H1 (cell line): ENCODE results near the gene INAVA. TPM values are rescaled to one million over a fixed set of nuclear protein-coding genes. Genes with fewer than 3 reads are reported as not detected.

Source experiments
- CTCF ChIA-PET: fragments of 300-600 bp; sonication (Branson Sonifier 250); formaldehyde crosslinking; loops from one replicate; lab custom pipeline; 2021; ENCODE audit not compliant: partially characterized antibody; lab: Charles Lee
- POLR2A ChIA-PET: fragments of 300-600 bp; sonication (Branson Sonifier 250); formaldehyde crosslinking; loops from one replicate; lab custom pipeline; 2021; ENCODE audit warnings: inconsistent platforms; ENCODE audit not compliant: partially characterized antibody; lab: Charles Lee
- DNase-seq, 2 experiments: peaks; one replicate each; pipeline versions ENCODE4 v3.0.0 to v3.0.0-alpha.2; 2010 to 2022; ENCODE audit warnings: low spot score in 2 of 2, low read depth in 1 of 2, mixed read lengths in 1 of 2
- FAIRE-seq: peaks from 2 replicates; lab custom pipeline; 2011; peaks lifted over from hg19 to GRCh38; lab: Jason Lieb, UNC
- H2AFZ ChIP-seq: 2 replicates; pipeline ENCODE4 v1.8.1; 2012; ENCODE audit warnings: low read length, inconsistent platforms
- H2AK5ac ChIP-seq: 2 replicates; pipeline ENCODE4 v1.6.1; 2013; ENCODE audit warnings: low read depth, low read length
- H2BK120ac ChIP-seq: replicated peaks from 2 replicates; pipeline ENCODE3; 2013; ENCODE audit warnings: low read depth, low read length, inconsistent platforms
- H2BK12ac ChIP-seq: 2 replicates; pipeline ENCODE4 v1.6.1; 2013; ENCODE audit warnings: low read depth, low read length
- H2BK15ac ChIP-seq: 2 replicates; pipeline ENCODE4 v1.6.1; 2013; ENCODE audit warnings: low read length
- H2BK20ac ChIP-seq: 2 replicates; pipeline ENCODE4 v1.6.1; 2013; ENCODE audit warnings: low read length
- H2BK5ac ChIP-seq: 2 replicates; pipeline ENCODE4 v1.6.1; 2013; ENCODE audit warnings: low read depth, low read length
- H3K14ac ChIP-seq: 2 replicates; pipeline ENCODE4 v1.6.1; 2013; ENCODE audit warnings: inconsistent platforms; ENCODE audit not compliant: insufficient read length
- H3K18ac ChIP-seq: 2 replicates; pipeline ENCODE4 v1.6.1; 2013; ENCODE audit warnings: low read length; ENCODE audit errors: extremely low read depth
- H3K23ac ChIP-seq: 2 replicates; pipeline ENCODE4 v1.6.1; 2013; ENCODE audit warnings: inconsistent platforms; ENCODE audit not compliant: insufficient read length
- H3K23me2 ChIP-seq: 2 replicates; pipeline ENCODE4 v1.6.1; 2013; ENCODE audit warnings: low read depth, low read length
- H3K27ac ChIP-seq: 2 replicates; pipeline ENCODE4 v1.6.1; 2011; ENCODE audit warnings: low read depth, low read length, inconsistent platforms
- H3K27me3 ChIP-seq, 4 experiments: replicated peaks in 1 of 4; 1 replicate in 1 of 4; 2 replicates in 3 of 4; pipeline versions ENCODE4 v1.6.1 to v1.8.1; 2011 to 2013; ENCODE audit warnings: low read length in 3 of 4, mild to moderate bottlenecking in 3 of 4, inconsistent platforms in 2 of 4, mixed read lengths in 2 of 4, moderate library complexity in 1 of 4; ENCODE audit not compliant: control insufficient read depth in 3 of 4, insufficient read depth in 3 of 4; ENCODE audit errors: extremely low read depth in 1 of 4
- H3K36me3 ChIP-seq, 4 experiments: 2 replicates each; pipeline versions ENCODE4 v1.6.1 to v1.8.1; 2011 to 2013; ENCODE audit warnings: mild to moderate bottlenecking in 4 of 4, low read length in 3 of 4, moderate library complexity in 2 of 4, control low read depth in 1 of 4, inconsistent platforms in 1 of 4; ENCODE audit not compliant: insufficient read depth in 4 of 4, control insufficient read depth in 2 of 4
- H3K4ac ChIP-seq: replicated peaks from 2 replicates; pipeline ENCODE3; 2013; ENCODE audit warnings: low read length, low read depth, mixed read lengths, inconsistent platforms; ENCODE audit not compliant: insufficient read length
- H3K4me1 ChIP-seq, 4 experiments: replicated peaks in 1 of 4; 1 replicate in 1 of 4; 2 replicates in 3 of 4; pipeline versions ENCODE4 v1.6.1 to v1.8.1; 2011 to 2013; ENCODE audit warnings: low read length in 3 of 4, inconsistent platforms in 2 of 4, mixed read lengths in 1 of 4; ENCODE audit not compliant: insufficient read depth in 4 of 4, control insufficient read depth in 3 of 4
- H3K4me2 ChIP-seq, 2 experiments: 2 replicates each; pipeline versions ENCODE4 v1.6.1 to v1.8.1; 2011 to 2013; ENCODE audit warnings: low read depth in 2 of 2, low read length in 2 of 2, control low read depth in 1 of 2, inconsistent platforms in 1 of 2, mild to moderate bottlenecking in 1 of 2; ENCODE audit not compliant: insufficient read depth in 1 of 2
- H3K4me3 ChIP-seq, 4 experiments: fragments of 200-600, 300-600 bp in 1 of 4; sonication (generic), shearing (Covaris generic), sonication (Bioruptor Twin) in 1 of 4; 2 replicates each; pipeline versions ENCODE4 v1.5.1 to v1.8.1; 2011 to 2016; ENCODE audit warnings: low read length in 4 of 4, low read depth in 3 of 4, control low read depth in 2 of 4, inconsistent platforms in 2 of 4, mild to moderate bottlenecking in 2 of 4, mixed read lengths in 1 of 4, moderate library complexity in 1 of 4; ENCODE audit not compliant: insufficient read depth in 2 of 4; ENCODE audit errors: extremely low read depth in 1 of 4
- H3K56ac ChIP-seq: replicated peaks from 2 replicates; pipeline ENCODE3; 2013; ENCODE audit warnings: low read depth, mild to moderate bottlenecking, mixed read lengths, low read length, inconsistent platforms; ENCODE audit not compliant: insufficient read length
- H3K79me1 ChIP-seq: 2 replicates; pipeline ENCODE4 v1.6.1; 2013; ENCODE audit warnings: low read depth, low read length, control low read depth
- H3K79me2 ChIP-seq, 2 experiments: 2 replicates each; pipeline versions ENCODE4 v1.6.1 to v1.8.1; 2012 to 2013; ENCODE audit warnings: low read length in 2 of 2, mild to moderate bottlenecking in 2 of 2, inconsistent platforms in 1 of 2; ENCODE audit not compliant: insufficient read depth in 2 of 2, control insufficient read depth in 1 of 2
- H3K9ac ChIP-seq, 4 experiments: replicated peaks in 1 of 4; 1 replicate in 1 of 4; 2 replicates in 3 of 4; pipeline versions ENCODE4 v1.6.1 to v1.8.1; 2011 to 2013; ENCODE audit warnings: low read depth in 3 of 4, low read length in 3 of 4, control low read depth in 2 of 4, mild to moderate bottlenecking in 2 of 4, moderate library complexity in 2 of 4, inconsistent platforms in 1 of 4; ENCODE audit errors: extremely low read depth in 1 of 4
- H3K9me3 ChIP-seq, 2 experiments: 2 replicates each; pipeline versions ENCODE4 v1.6.1 to v1.8.1; 2012 to 2013; ENCODE audit warnings: mild to moderate bottlenecking in 2 of 2, moderate library complexity in 2 of 2, control low read depth in 1 of 2, inconsistent platforms in 1 of 2, low read depth in 1 of 2, low read length in 1 of 2, mixed read lengths in 1 of 2; ENCODE audit not compliant: insufficient read depth in 2 of 2
- H4K20me1 ChIP-seq, 2 experiments: replicated peaks in 1 of 2; 2 replicates each; pipeline versions ENCODE3 to v1.8.1; 2011 to 2013; ENCODE audit warnings: inconsistent platforms in 2 of 2, low read length in 2 of 2, mild to moderate bottlenecking in 1 of 2; ENCODE audit not compliant: insufficient read depth in 2 of 2, control insufficient read depth in 1 of 2
- H4K5ac ChIP-seq: 2 replicates; pipeline ENCODE4 v1.6.1; 2013; ENCODE audit warnings: low read length, low read depth, mixed read lengths, inconsistent platforms; ENCODE audit not compliant: insufficient read length
- H4K8ac ChIP-seq: 2 replicates; pipeline ENCODE4 v1.8.0; 2013; ENCODE audit warnings: mild to moderate bottlenecking, moderate library complexity, low read length, inconsistent platforms; ENCODE audit not compliant: insufficient read depth; ENCODE audit errors: extremely low read depth
- H4K91ac ChIP-seq: replicated peaks from 2 replicates; pipeline ENCODE3; 2013; ENCODE audit warnings: low read length, mixed read lengths, inconsistent platforms; ENCODE audit not compliant: insufficient read length
- CBX8 ChIP-seq: fragments of 300-800, 300-1000 bp; sonication (generic); IDR thresholded peaks from 2 replicates; pipeline ENCODE4 v1.7.1; 2016; ENCODE audit warnings: low read depth, low read length, borderline replicate concordance
- CHD1 ChIP-seq: IDR thresholded peaks from 2 replicates; pipeline ENCODE4 v1.6.1; 2012; ENCODE audit warnings: low read depth, low read length, improper control_type of control experiment
- CREB1 ChIP-seq: IDR thresholded peaks from 2 replicates; pipeline ENCODE4 v1.6.1; 2012; ENCODE audit warnings: inconsistent platforms
- HDAC2 ChIP-seq, 2 experiments: fragments of 300-600 bp in 1 of 2; sonication (generic) in 1 of 2; IDR thresholded peaks; 2 replicates each; pipeline ENCODE4 v1.6.1; 2011 to 2012; ENCODE audit warnings: low read depth in 2 of 2, low read length in 2 of 2, mild to moderate bottlenecking in 2 of 2, moderate library complexity in 2 of 2, borderline replicate concordance in 1 of 2, inconsistent platforms in 1 of 2
- KDM4A ChIP-seq: IDR thresholded peaks from one replicate; pipeline ENCODE4 v1.7.1; 2012; ENCODE audit warnings: low read depth, mild to moderate bottlenecking, moderate library complexity, low read length, inconsistent platforms; ENCODE audit not compliant: severe bottlenecking
- MAFK ChIP-seq: IDR thresholded peaks from 2 replicates; pipeline ENCODE4 v1.6.1; 2012; ENCODE audit warnings: low read depth, mild to moderate bottlenecking, improper control_type of control experiment, low read length
- NRF1 ChIP-seq: IDR thresholded peaks from 2 replicates; pipeline ENCODE4 v1.6.1; 2011; ENCODE audit warnings: mild to moderate bottlenecking, low read depth, low read length, improper control_type of control experiment
- POLR2AphosphoS5 ChIP-seq: IDR thresholded peaks from 2 replicates; pipeline ENCODE4 v1.6.1; 2011; ENCODE audit warnings: low read depth, low read length
- RNF2 ChIP-seq: fragments of 200-900, 300-1000 bp; sonication (generic); IDR thresholded peaks from 2 replicates; pipeline ENCODE4 v1.7.1; 2016; ENCODE audit warnings: borderline replicate concordance, low read depth, mild to moderate bottlenecking, antibody characterized with exemption, low read length; ENCODE audit not compliant: poor library complexity, severe bottlenecking; ENCODE audit errors: missing control alignments
- SAP30 ChIP-seq: fragments of 300-600 bp; sonication (generic); IDR thresholded peaks from 2 replicates; pipeline ENCODE4 v1.7.1; 2012; ENCODE audit warnings: low read length, moderate library complexity, mild to moderate bottlenecking, inconsistent platforms; ENCODE audit not compliant: insufficient read depth, insufficient replicate concordance
- SP2 ChIP-seq: IDR thresholded peaks from 2 replicates; pipeline ENCODE4 v1.6.1; 2012; ENCODE audit warnings: mild to moderate bottlenecking, low read length, inconsistent platforms
- ZNF274 ChIP-seq: IDR thresholded peaks from 2 replicates; pipeline ENCODE4 v1.7.0; 2012; ENCODE audit warnings: low read length, borderline replicate concordance; ENCODE audit errors: extremely low read depth
- WGBS, 2 experiments: shearing (Covaris generic) in 1 of 2; methylation state at CpG; one replicate each; pipeline versions ENCODE4 v1.1.6 to v1.1.7; 2013 to 2015; ENCODE audit warnings: low lambda C conversion rate in 2 of 2, mixed read lengths in 2 of 2, inconsistent platforms in 1 of 2, low coverage in 1 of 2, missing lambda C conversion rate in 1 of 2; ENCODE audit not compliant: insufficient replicate concordance in 2 of 2, insufficient coverage in 1 of 2, insufficient read length in 1 of 2; ENCODE audit errors: extremely low coverage in 1 of 2, missing lambda C conversion rate in 1 of 2; 5-methylcytosine and 5-hydroxymethylcytosine counted together
- polyA plus RNA-seq, 7 experiments: library from polyadenylated mRNA; depleted of rRNA in 3 of 7; stranded (reverse) in 5 of 7; unstranded in 2 of 7; fragments of >200 nt in 5 of 7; fragments of 200-250 nt in 2 of 7; gene quantifications; 1 replicate in 5 of 7; 2 replicates in 1 of 7; 4 replicates in 1 of 7; pipeline versions ENCODE4 v1.2.1 to v1.2.3, GENCODE V29; 2011 to 2013; ENCODE audit warnings: missing spikeins in 2 of 7, mixed read lengths in 2 of 7
- total RNA-seq: library from RNA; stranded (reverse); fragmentation: NEBNext Ultra II Directional; extraction: Animal tissue kit (Norgen Biotek cat#: 25700); gene quantifications from 2 replicates; pipeline ENCODE4 v1.2.1, GENCODE V29; 2021

The INAVA gene
- total and polyA plus RNA-seq, 2 of the 8 experiments (the other 6 are each of a cell fraction or from before 2014, with no cell fraction given) = 46.8 to 49.3 TPM

DNA sequence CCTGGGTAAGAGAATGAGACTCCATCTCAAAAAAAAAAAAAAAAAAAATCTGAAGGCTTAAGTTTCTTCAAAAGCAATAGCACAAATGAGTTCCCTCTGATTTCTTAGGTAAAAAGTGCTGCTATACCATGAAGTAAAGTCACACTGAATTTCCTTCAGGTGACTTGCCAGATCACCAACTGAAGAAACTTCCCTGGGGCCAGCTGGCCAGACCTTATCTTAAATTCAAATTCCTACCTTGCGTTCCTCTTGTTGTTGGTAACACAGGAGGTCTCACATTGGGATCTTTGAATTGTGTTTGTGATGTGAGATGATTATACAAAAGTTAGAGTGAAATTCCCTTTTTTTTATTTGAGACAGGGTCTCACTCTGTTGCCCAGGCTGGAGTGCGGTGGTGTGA, 11.8 kb downstream of the INAVA start:
- Histone ChIP-seq H3K79me1 (no peaks in the 10 kb centered on the region), H2AFZ (no peak overlapping the region), H4K8ac (no peak overlapping the region), H3K23ac (no peak overlapping the region), H3K9me3 (no peaks in the 10 kb centered on the region), H3K27me3 (no peaks in the 10 kb centered on the region), H3K4me2 (no peak overlapping the region), H2AK5ac (no peak overlapping the region), H3K4me3 (no peak overlapping the region), H3K9ac (no peak overlapping the region), H2BK15ac (no peak overlapping the region), H3K27ac (no peak overlapping the region), H4K20me1 (peaks cover 0 to 5% of the 10 kb centered on the region in 2 experiments), H3K23me2 (no peaks in the 10 kb centered on the region), H2BK12ac (no peak overlapping the region), H2BK20ac (no peak overlapping the region), H2BK5ac (no peak overlapping the region), H3K4ac (no peak overlapping the region), H2BK120ac (no peak overlapping the region), H4K5ac (no peak overlapping the region), H3K36me3 (peaks cover 26 to 68% (median 41%) of the 10 kb centered on the region in 4 experiments; a peak in 7 of 8 replicates), H3K56ac (no peak overlapping the region), H3K18ac (no peak overlapping the region), H3K79me2 (no peaks in the 10 kb centered on the region), H3K14ac (no peak overlapping the region), H4K91ac (no peak overlapping the region), H3K4me1 (no peaks in the 10 kb centered on the region)
- FAIRE-seq (no peak), DNase-seq (no peak)
- POLR2A ChIA-PET = interaction anchor here (2.0 to 15.2 kb wide), 2 partner anchors 10 to 13 kb away, joined by 7 to 208 read pairs; partner anchors contain the start of gene INAVA
- TF ChIP-seq CHD1 = no peak
- TF ChIP-seq SP2 = no peak
- no peak for TF ChIP-seq RNF2
- TF ChIP-seq POLR2AphosphoS5 = no peak
- TF ChIP-seq KDM4A = no peak
- no peak for TF ChIP-seq SAP30
- no peak for TF ChIP-seq CREB1
- no peak for TF ChIP-seq NRF1
- no peak for TF ChIP-seq ZNF274
- no peak for TF ChIP-seq HDAC2 (IDR thresholded peaks at IDR 0.05; ENCODE audit: borderline replicate concordance in 1 of 2, low read depth in 2 of 2, low read length in 2 of 2)
- TF ChIP-seq CBX8 = no peak
- no peak for TF ChIP-seq MAFK
- CTCF ChIA-PET = interaction anchor here (0.8 to 1.1 kb wide), 2 partner anchors 46 to 73 kb away, joined by 3 read pairs; no protein-coding TSS in a partner anchor
- WGBS, 2 experiments = 95% methylated on average over 2 of the region's 2 CpGs; no CpG with 5 or more reads in 1 of the 2 experiments
